PC-9 (cell line): ENCODE results near the gene WNT9B. TPM values are rescaled to one million over a fixed set of nuclear protein-coding genes. Genes with fewer than 3 reads are reported as not detected.

Source experiments
- BruUV-seq: library from RNA; stranded (reverse); fragments of 400-500 nt; replicated peaks from 2 replicates; lab custom pipeline; 2021; lab: Mats Ljungman, UMichigan
- CTCF ChIA-PET: fragments of 300-600 bp; sonication (Branson Sonifier 250); formaldehyde crosslinking; loops from one replicate; lab custom pipeline; 2022; ENCODE audit warnings: antibody characterized with exemption; lab: Charles Lee
- POLR2A ChIA-PET: fragments of 300-600 bp; sonication (Branson Sonifier 250); formaldehyde crosslinking; loops from one replicate; lab custom pipeline; 2022; ENCODE audit warnings: antibody characterized with exemption; ENCODE audit not compliant: unreplicated experiment; lab: Charles Lee
- DNase-seq, 2 experiments: peaks; one replicate each; pipeline versions ENCODE4 v3.0.0 to v3.0.0-alpha.2; 2015 to 2022; ENCODE audit warnings: mixed read lengths in 1 of 2
- H2AFZ ChIP-seq: fragments of 200-600 bp; sonication (generic); 2 replicates; pipeline ENCODE4 v1.8.1; 2017; ENCODE audit warnings: antibody characterized with exemption
- H3F3A ChIP-seq: fragments of 200-600 bp; sonication (generic); 2 replicates; pipeline ENCODE4 v1.8.1; 2017; ENCODE audit warnings: antibody characterized with exemption, mild to moderate bottlenecking, low read depth; ENCODE audit not compliant: insufficient read depth
- H3K27ac ChIP-seq: fragments of 200-600 bp; sonication (generic); 2 replicates; pipeline ENCODE4 v1.6.1; 2016; ENCODE audit warnings: mixed run types
- H3K27me3 ChIP-seq: fragments of 200-600 bp; sonication (generic); 2 replicates; pipeline ENCODE4 v1.6.1; 2016; ENCODE audit warnings: low read depth, mixed run types; ENCODE audit not compliant: insufficient read depth
- H3K36me3 ChIP-seq: fragments of 200-600 bp; sonication (generic); 2 replicates; pipeline ENCODE4 v1.6.1; 2016; ENCODE audit warnings: low read depth, mixed run types
- H3K4me1 ChIP-seq: fragments of 200-600 bp; sonication (generic); replicated peaks from 2 replicates; pipeline ENCODE4 v1.6.1; 2016; ENCODE audit warnings: mixed run types; ENCODE audit not compliant: insufficient read depth
- H3K4me2 ChIP-seq: fragments of 200-600 bp; sonication (generic); 2 replicates; pipeline ENCODE4 v1.6.1; 2017; ENCODE audit warnings: mixed run types
- H3K4me3 ChIP-seq: fragments of 200-600 bp; sonication (generic); 2 replicates; pipeline ENCODE4 v1.6.1; 2016; ENCODE audit warnings: mixed run types
- H3K79me2 ChIP-seq: fragments of 200-600 bp; sonication (generic); 2 replicates; pipeline ENCODE4 v1.6.1; 2017; ENCODE audit warnings: low read depth, mixed run types
- H3K9me2 ChIP-seq: fragments of 200-600 bp; sonication (generic); 2 replicates; pipeline ENCODE4 v1.8.1; 2017; ENCODE audit warnings: mild to moderate bottlenecking; ENCODE audit not compliant: insufficient read depth
- H3K9me3 ChIP-seq: fragments of 200-600 bp; sonication (generic); 2 replicates; pipeline ENCODE4 v1.8.1; 2016; ENCODE audit warnings: low read depth; ENCODE audit not compliant: insufficient read depth
- H4K20me1 ChIP-seq: fragments of 200-600 bp; sonication (generic); 2 replicates; pipeline ENCODE4 v1.8.1; 2017; ENCODE audit not compliant: insufficient read depth
- CTCF ChIP-seq: fragments of 200-600 bp; sonication (generic); conservative IDR thresholded peaks from 2 replicates; pipeline ENCODE4 v1.6.1; 2017; ENCODE audit warnings: mixed run types, antibody characterized with exemption, mild to moderate bottlenecking, moderate library complexity
- EZH2 ChIP-seq: fragments of 200-600 bp; sonication (generic); IDR thresholded peaks from 2 replicates; pipeline ENCODE4 v1.8.0; 2017; ENCODE audit warnings: antibody characterized with exemption, low read depth
- intact Hi-C: fragments of 100-400 bp; cut with micrococcal nuclease; formaldehyde crosslinking; loops from one replicate; pipeline ENCODE4 v1.10.0; 2022; ENCODE audit not compliant: unreplicated experiment
- total RNA-seq: library from RNA; stranded (reverse); gene quantifications from 2 replicates; pipeline ENCODE4 v1.2.3, GENCODE V29; 2021

Gene WNT9B
- total RNA-seq, 1 experiment from 2014 or later: not detected

GRCh38 chr17:46935658-46936266, 84.4 kb downstream of the WNT9B start:
- Histone ChIP-seq H3K9me2 (no peaks in the 10 kb centered on the region), H3K4me2 (no peak overlapping the region), H3F3A (peaks cover 11% of the 10 kb centered on the region; the same call in 1 of the 2 replicates), H3K79me2 (no peaks in the 10 kb centered on the region), H4K20me1 (peaks cover 7% of the 10 kb centered on the region; the same call in 1 of the 2 replicates), H3K27me3 (no peaks in the 10 kb centered on the region), H3K4me3 (no peak overlapping the region), H2AFZ (no peak overlapping the region), H3K4me1 (no peaks in the 10 kb centered on the region), H3K27ac (no peak overlapping the region), H3K36me3 (peaks cover 54% of the 10 kb centered on the region), H3K9me3 (no peaks in the 10 kb centered on the region)
- no peak for DNase-seq
- intact Hi-C loops: no loop called here
- no TSS peak for BruUV-seq
- ChIA-PET POLR2A (no interaction called here), CTCF (no interaction called here)
- TF ChIP-seq EZH2 (no peak), CTCF (no peak)

Other genes starting within 250 kb of the WNT9B start
- gene WNT3, start 32.9 kb upstream of the WNT9B start, total RNA-seq: 11.5 and 14.0 TPM in 2 replicates
- gene GOSR2, start 71.6 kb downstream of the WNT9B start, total RNA-seq: 31.7 and 34.5 TPM in 2 replicates
- not detected in 2 replicates for gene RPRML, start 127.7 kb downstream of the WNT9B start, total RNA-seq